Panc1 (cell line): ENCODE data around the gene ATP6V1G3. TPM values are rescaled to one million over a fixed set of nuclear protein-coding genes. Genes with fewer than 3 reads are reported as not detected.

Experiments
- ATAC-seq: fragments of 200-7000 bp; cut with Tn5 transposase; 2 replicates; pipeline ENCODE4 v1.9.1; 2020; ENCODE audit warnings: mild to moderate bottlenecking, moderate library complexity
- BruUV-seq: library from RNA; stranded (reverse); fragments of 400-500 nt; replicated peaks from 2 replicates; lab custom pipeline; 2021; lab: Mats Ljungman, UMichigan
- CTCF ChIA-PET: fragments of 300-600 bp; sonication (Branson Sonifier 250); formaldehyde crosslinking; loops from one replicate; lab custom pipeline; 2022; ENCODE audit warnings: antibody characterized with exemption; lab: Charles Lee
- POLR2A ChIA-PET: fragments of 300-600 bp; sonication (Branson Sonifier 250); formaldehyde crosslinking; loops from one replicate; lab custom pipeline; 2022; ENCODE audit warnings: antibody characterized with exemption; lab: Charles Lee
- DNase-seq: peaks from one replicate; pipeline ENCODE4 v3.0.0-alpha.2; 2010; ENCODE audit warnings: low read depth, low spot score
- H3K27ac ChIP-seq: 2 replicates; pipeline ENCODE4 v1.5.1; 2011; ENCODE audit warnings: mild to moderate bottlenecking, low read length, inconsistent platforms
- H3K27me3 ChIP-seq: fragments of 200-500 bp; sonication (Bioruptor generic); 2 replicates; pipeline ENCODE4 v1.6.0; 2014; ENCODE audit warnings: low read length, inconsistent platforms; ENCODE audit not compliant: control insufficient read depth, insufficient read depth
- H3K36me3 ChIP-seq: fragments of 200-500 bp; sonication (Bioruptor generic); 2 replicates; pipeline ENCODE4 v1.5.1; 2014; ENCODE audit warnings: inconsistent platforms, mild to moderate bottlenecking, low read length, moderate library complexity; ENCODE audit not compliant: control insufficient read depth, insufficient read depth
- H3K4me1 ChIP-seq: 2 replicates; pipeline ENCODE4 v1.5.1; 2011; ENCODE audit warnings: inconsistent platforms, mild to moderate bottlenecking, low read length, moderate library complexity; ENCODE audit not compliant: control insufficient read depth, insufficient read depth
- H3K4me3 ChIP-seq, 2 experiments: 2 replicates each; pipeline ENCODE4 v1.5.1; 2011 to 2012; ENCODE audit warnings: low read depth in 2 of 2, low read length in 2 of 2, mild to moderate bottlenecking in 2 of 2, inconsistent platforms in 1 of 2, moderate library complexity in 1 of 2
- H3K9me3 ChIP-seq: fragments of 200-500 bp; sonication (Bioruptor generic); 2 replicates; pipeline ENCODE4 v1.5.1; 2014; ENCODE audit warnings: low read depth, mild to moderate bottlenecking, inconsistent platforms, low read length, moderate library complexity; ENCODE audit not compliant: control insufficient read depth, insufficient read depth
- POLR2AphosphoS5 ChIP-seq: IDR thresholded peaks from 2 replicates; pipeline ENCODE4 v1.6.1; 2012; ENCODE audit warnings: mild to moderate bottlenecking, low read depth, low read length, moderate library complexity
- SIN3A ChIP-seq: IDR thresholded peaks from 2 replicates; pipeline ENCODE4 v1.6.1; 2012; ENCODE audit warnings: low read depth, mild to moderate bottlenecking, low read length, moderate library complexity, borderline replicate concordance; ENCODE audit not compliant: insufficient read depth
- TCF7L2 ChIP-seq: IDR thresholded peaks from 2 replicates; pipeline ENCODE4 v1.6.1; 2011; ENCODE audit warnings: mild to moderate bottlenecking, low read depth, low read length, inconsistent platforms
- in situ Hi-C: cut with HindIII; loops from 2 replicates; pipeline ENCODE4 v1.10.0; 2016; ENCODE audit warnings: low sequenced_read_pairs, low pct_unique_long_range_greater_than_20kb
- intact Hi-C: fragments of 100-400 bp; cut with micrococcal nuclease; formaldehyde crosslinking; loops from one replicate; pipeline ENCODE4 v1.10.0; 2022; ENCODE audit not compliant: unreplicated experiment
- total RNA-seq: library from RNA; stranded (reverse); gene quantifications from one replicate; pipeline ENCODE4 v1.2.1, GENCODE V29; 2021; ENCODE audit not compliant: unreplicated experiment
- TF ChIP-seq, protein P1 (sequence below), 2 experiments: IDR thresholded peaks; 2 replicates each; pipeline ENCODE4 v1.6.1; 2011 to 2012; ENCODE audit warnings: low read depth in 2 of 2, control low read depth in 1 of 2, low read length in 1 of 2, mild to moderate bottlenecking in 1 of 2, moderate library complexity in 1 of 2; ENCODE audit not compliant: insufficient read depth in 1 of 2
- TF ChIP-seq, protein P2 (sequence below): fragments of 450-650 bp; IDR thresholded peaks from 2 replicates; pipeline ENCODE4 v1.5.1; 2017; ENCODE audit warnings: mild to moderate bottlenecking

Gene ATP6V1G3
- total RNA-seq, 1 experiment from 2014 or later, result not detected

DNA sequence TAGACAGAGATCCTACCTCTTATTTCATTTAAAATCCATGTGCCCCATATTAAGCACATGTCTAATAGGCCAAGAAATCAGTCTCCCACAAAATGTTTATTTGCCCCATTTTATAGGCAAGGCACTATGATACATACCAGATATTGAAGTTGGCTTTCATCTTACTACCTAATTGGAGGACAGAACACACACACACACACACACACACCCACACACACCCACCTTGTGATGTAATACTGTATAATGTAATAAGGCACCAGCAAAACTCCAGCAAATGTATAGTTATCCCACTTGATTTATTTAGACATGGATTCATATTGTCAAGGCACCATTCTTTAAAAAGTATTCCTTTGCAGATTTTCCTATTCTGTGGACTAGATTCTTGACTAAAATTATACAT is 56.8 kb downstream of the ATP6V1G3 start:
- ATAC-seq (no peak), DNase-seq (no peak)
- Histone ChIP-seq H3K27ac (no peak overlapping the region), H3K27me3 (no peaks in the 10 kb centered on the region), H3K4me1 (no peaks in the 10 kb centered on the region), H3K36me3 (no peaks in the 10 kb centered on the region), H3K4me3 (no peak overlapping the region), H3K9me3 (no peaks in the 10 kb centered on the region)
- TF ChIP-seq POLR2AphosphoS5, result no peak
- TF ChIP-seq TCF7L2, result no peak
- no peak for TF ChIP-seq SIN3A
- TF ChIP-seq, protein P1, sequence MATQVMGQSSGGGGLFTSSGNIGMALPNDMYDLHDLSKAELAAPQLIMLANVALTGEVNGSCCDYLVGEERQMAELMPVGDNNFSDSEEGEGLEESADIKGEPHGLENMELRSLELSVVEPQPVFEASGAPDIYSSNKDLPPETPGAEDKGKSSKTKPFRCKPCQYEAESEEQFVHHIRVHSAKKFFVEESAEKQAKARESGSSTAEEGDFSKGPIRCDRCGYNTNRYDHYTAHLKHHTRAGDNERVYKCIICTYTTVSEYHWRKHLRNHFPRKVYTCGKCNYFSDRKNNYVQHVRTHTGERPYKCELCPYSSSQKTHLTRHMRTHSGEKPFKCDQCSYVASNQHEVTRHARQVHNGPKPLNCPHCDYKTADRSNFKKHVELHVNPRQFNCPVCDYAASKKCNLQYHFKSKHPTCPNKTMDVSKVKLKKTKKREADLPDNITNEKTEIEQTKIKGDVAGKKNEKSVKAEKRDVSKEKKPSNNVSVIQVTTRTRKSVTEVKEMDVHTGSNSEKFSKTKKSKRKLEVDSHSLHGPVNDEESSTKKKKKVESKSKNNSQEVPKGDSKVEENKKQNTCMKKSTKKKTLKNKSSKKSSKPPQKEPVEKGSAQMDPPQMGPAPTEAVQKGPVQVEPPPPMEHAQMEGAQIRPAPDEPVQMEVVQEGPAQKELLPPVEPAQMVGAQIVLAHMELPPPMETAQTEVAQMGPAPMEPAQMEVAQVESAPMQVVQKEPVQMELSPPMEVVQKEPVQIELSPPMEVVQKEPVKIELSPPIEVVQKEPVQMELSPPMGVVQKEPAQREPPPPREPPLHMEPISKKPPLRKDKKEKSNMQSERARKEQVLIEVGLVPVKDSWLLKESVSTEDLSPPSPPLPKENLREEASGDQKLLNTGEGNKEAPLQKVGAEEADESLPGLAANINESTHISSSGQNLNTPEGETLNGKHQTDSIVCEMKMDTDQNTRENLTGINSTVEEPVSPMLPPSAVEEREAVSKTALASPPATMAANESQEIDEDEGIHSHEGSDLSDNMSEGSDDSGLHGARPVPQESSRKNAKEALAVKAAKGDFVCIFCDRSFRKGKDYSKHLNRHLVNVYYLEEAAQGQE (IDR thresholded peaks at IDR 0.05; ENCODE audit: insufficient read depth in 1 of 2, low read depth in 2 of 2, low read length in 1 of 2), result no peak
- TF ChIP-seq, protein P2, sequence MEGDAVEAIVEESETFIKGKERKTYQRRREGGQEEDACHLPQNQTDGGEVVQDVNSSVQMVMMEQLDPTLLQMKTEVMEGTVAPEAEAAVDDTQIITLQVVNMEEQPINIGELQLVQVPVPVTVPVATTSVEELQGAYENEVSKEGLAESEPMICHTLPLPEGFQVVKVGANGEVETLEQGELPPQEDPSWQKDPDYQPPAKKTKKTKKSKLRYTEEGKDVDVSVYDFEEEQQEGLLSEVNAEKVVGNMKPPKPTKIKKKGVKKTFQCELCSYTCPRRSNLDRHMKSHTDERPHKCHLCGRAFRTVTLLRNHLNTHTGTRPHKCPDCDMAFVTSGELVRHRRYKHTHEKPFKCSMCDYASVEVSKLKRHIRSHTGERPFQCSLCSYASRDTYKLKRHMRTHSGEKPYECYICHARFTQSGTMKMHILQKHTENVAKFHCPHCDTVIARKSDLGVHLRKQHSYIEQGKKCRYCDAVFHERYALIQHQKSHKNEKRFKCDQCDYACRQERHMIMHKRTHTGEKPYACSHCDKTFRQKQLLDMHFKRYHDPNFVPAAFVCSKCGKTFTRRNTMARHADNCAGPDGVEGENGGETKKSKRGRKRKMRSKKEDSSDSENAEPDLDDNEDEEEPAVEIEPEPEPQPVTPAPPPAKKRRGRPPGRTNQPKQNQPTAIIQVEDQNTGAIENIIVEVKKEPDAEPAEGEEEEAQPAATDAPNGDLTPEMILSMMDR, result no peak
- in situ Hi-C loops, result no loop called here
- intact Hi-C loops, result no loop called here
- BruUV-seq, result no TSS peak
- ChIA-PET POLR2A (interaction anchor here (0.6 kb wide), 1 partner anchor 171 kb away, joined by 3 read pairs; no protein-coding TSS in a partner anchor), CTCF (no interaction called here)

DNA sequence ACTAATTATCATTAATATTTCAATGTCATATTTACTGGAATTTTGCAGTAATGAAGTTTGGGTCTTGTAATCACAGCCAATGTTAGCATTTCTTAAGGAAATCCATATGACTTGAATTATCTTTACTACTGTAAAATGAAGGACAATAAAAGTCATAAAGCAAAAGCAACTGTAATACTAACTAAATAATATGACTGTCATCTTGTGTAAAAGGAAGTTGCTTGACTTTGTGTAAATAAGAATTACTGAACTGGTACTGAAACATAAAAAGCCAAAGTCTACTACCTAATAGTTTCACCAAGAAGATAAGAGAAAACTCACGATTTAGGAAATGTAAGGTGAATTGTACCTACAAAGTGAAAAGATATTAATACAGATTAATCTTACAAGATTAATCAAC is 57.5 kb downstream of the ATP6V1G3 start:
- in situ Hi-C loops, result no loop called here
- BruUV-seq, result no TSS peak
- intact Hi-C loops, result no loop called here
- CTCF ChIA-PET, result no interaction called here
- Histone ChIP-seq H3K4me3 (no peak overlapping the region), H3K27me3 (no peaks in the 10 kb centered on the region), H3K36me3 (no peaks in the 10 kb centered on the region), H3K4me1 (no peaks in the 10 kb centered on the region), H3K27ac (no peak overlapping the region), H3K9me3 (no peaks in the 10 kb centered on the region)
- TF ChIP-seq, protein P1 (IDR thresholded peaks at IDR 0.05; ENCODE audit: insufficient read depth in 1 of 2, low read depth in 2 of 2, low read length in 1 of 2), result no peak
- TF ChIP-seq POLR2AphosphoS5 (no peak), TCF7L2 (no peak), SIN3A (no peak)
- TF ChIP-seq, protein P2, result no peak
- DNase-seq (no peak), ATAC-seq (no peak)
- POLR2A ChIA-PET, result interaction anchor here (0.6 kb wide), 1 partner anchor 171 kb away, joined by 3 read pairs; no protein-coding TSS in a partner anchor
